G401 (cell line): Measurements from ENCODE around the gene LEF1. TPM values are rescaled to one million over a fixed set of nuclear protein-coding genes. Genes with fewer than 3 reads are reported as not detected.
"Not testable (repeated sequence)": the region's sequence is repeated elsewhere in the genome, so short reads cannot be mapped to it uniquely, and the experiment has no call there.

Experiments used
- DNase-seq: peaks from one replicate; pipeline ENCODE4 v3.0.0-alpha.2; 2015; ENCODE audit warnings: low spot score
- in situ Hi-C: cut with HindIII; loops from 2 replicates; pipeline ENCODE4 v1.10.0; 2016; ENCODE audit warnings: low sequenced_read_pairs, mixed read lengths
- total RNA-seq: library from RNA; depleted of rRNA; stranded (reverse); fragments of >200 nt; shearing (Covaris generic); gene quantifications from 2 replicates; pipeline ENCODE4 v1.2.3, GENCODE V29; 2014; rRNA removed

LEF1 gene
- total RNA-seq, 1 experiment from 2014 or later: not detected

DNA sequence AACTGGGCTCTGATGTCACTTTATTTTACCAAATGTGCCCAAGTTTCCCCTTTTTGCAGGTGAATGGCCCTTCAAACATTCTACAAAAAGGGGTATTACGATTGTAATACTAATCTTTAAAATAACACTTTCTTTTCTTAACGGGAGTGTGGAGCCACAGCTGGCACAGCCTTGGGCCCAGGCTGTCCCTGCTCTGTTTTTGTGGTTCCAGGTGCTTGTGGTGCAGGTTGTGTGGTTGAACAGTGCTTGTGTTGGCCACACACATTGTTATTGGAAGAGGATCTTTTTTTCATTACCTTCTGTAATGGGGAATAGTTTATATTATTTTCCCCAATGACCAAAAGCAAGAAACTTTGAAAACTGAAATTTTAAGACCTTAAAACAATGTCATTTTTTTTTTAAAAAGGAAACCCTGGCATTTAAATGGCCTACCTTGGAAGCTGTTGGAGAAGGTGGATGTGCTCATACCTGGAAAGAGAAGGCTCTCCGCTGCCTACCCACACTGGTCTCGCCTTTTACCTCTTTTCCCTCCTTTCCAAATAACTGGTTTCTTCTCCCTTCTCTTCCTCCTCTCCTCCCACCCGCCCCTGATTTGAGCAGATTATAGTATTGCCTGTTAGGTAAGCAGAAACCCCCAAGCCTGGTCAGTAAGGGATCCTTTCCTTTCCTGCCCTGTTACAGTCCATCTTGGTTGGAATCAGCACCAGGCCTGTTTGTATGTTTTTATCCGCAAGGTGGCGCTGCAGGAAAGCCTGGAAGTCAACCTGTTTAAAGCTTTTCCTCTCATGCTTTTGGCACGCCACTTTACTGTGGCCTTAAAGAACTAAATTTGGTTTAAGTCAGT lies 150.5 kb downstream of the LEF1 start:
- in situ Hi-C loops: no loop called here
- peak; percentile 80 for DNase-seq

DNA sequence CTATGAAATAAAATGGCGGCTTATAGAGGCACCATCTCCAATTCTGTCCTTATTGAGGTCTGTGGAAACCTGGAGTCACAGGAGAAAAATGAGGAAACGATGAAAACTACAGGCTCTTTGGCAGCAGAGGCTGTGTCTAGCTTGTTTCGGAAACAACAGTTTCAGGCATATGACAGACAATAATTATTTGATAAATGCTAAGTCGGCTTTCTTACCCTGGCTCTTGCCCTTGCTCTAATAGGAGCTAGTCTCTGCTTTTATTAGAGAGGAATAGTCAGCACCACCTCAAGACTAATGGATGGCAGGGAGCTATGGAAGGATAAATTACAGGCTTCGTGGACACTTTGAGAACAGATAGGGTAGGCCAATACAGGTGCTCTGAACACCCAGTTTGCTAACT lies 154.8 kb downstream of the LEF1 start:
- DNase-seq: no peak
- in situ Hi-C loops: no loop called here

DNA sequence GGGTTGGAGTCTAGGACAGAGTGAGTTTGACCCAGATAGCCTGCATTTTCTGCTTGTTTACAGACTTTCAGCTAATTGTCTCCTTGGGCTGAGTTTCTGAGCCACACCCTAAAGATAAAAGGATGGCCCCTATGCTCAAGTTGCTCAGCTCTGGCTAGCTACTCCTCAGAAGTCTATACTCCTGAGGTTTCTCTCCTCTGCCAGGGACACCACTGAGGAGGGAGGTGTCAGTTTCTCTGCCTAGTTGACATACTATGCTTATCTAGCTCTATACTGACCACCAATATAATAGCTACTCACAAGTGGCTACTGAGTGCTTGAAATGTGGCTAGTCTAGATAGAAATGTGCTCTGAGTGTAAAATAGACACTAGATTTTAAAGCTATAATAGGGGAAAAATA lies 155.4 kb downstream of the LEF1 start:
- DNase-seq: no peak
- in situ Hi-C loops: no loop called here

DNA sequence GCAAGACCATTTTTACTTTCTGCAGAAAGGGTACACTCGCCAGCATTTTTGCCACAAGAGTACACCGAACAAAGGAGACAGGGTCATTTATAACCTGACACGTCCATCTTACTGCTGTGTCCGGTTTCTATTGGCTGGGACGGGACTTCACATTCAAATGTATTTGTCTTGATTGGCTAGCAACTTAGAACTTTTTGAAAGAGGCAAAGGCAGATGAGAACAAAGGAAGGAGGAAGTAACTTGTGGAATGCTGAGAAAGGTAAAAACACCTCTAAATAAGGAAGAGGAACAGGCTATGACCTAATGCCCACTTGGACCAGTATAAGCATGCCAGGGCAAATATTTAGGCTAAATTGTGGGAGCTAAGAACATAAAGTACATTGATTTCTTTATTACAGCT lies 156.3 kb downstream of the LEF1 start:
- in situ Hi-C loops: not testable (repeated sequence)

DNA sequence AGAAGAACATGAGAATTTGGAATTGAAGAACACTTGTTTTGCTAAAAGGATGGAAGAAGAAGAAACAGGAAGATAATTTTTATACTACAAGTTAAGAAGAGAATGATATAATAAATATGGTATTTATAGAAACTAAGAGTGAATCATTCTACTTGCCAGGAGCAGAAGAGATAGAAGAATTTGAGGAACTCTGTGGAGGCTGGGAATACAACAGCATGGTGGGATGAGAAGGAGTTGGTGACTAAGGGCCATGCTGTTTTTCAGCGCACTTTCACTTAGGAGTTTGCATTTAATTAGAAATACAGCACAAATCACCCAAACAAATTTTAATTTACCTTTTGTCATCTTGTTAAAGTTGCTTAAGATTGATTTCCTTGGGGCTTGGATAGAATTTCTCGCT lies 158.6 kb downstream of the LEF1 start:
- in situ Hi-C loops: no loop called here
- no peak for DNase-seq

More for the DNA sequence above, 156.3 kb downstream of the LEF1 start:
- not testable (repeated sequence) for DNase-seq

DNA sequence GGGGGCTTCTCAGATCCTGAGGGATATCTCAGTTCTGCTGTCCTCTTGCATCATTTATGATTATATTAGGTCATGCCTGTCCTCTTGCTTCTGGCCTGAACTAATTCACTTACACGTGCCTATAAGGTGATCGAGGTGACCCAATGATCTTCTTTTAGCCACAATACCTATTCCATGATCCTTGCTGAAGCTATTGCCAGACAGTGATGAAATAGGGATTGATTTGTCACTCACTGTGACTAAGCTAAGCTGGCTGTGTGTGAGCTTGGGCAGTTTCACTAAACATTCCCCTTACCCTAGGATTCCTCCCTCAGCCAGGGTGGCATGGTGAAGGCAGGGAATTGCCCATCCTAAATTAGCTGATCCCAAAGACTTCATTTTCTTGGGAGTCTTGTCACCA lies 160.0 kb downstream of the LEF1 start:
- no peak for DNase-seq
- in situ Hi-C loops: no loop called here

DNA sequence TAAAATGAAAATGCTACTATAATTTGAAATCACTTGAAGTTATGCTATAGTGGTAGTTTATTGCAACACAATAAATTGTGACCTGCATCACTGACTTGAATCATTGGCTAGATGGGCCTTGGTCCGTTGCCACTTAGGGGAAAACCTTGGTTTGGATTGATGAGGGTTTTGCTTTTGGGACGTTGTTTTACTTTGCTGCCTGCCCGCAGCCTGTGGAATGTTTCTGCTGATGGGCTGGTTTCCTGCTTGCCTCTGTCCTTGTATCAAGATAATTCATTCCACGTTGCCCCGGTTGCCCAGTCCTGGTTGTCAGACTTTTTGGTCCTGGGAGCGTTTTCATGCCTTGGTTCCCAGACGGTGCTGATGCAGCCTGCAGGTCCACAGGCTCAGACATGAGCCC lies 160.7 kb downstream of the LEF1 start:
- no peak for DNase-seq
- in situ Hi-C loops: no loop called here

DNA sequence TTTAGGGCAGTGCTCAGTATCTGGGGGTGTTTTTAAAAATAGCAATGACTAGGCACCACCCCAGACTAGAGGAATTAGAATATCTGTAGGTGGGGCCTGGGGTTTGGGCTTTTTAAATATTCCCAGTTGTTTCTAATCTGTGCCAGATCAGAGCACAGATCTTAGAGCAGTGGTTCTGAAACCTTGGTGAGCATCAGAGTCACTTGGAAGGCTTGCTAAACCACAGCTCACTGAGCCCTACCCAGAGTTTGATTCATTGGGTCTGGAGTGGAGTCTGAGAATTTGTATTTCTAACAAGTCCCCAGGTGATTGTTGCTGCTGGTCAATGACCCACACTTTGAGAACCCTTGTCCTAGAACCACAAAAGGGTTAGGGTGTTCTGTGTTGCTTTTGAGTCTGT lies 162.4 kb downstream of the LEF1 start:
- no peak for DNase-seq

DNA sequence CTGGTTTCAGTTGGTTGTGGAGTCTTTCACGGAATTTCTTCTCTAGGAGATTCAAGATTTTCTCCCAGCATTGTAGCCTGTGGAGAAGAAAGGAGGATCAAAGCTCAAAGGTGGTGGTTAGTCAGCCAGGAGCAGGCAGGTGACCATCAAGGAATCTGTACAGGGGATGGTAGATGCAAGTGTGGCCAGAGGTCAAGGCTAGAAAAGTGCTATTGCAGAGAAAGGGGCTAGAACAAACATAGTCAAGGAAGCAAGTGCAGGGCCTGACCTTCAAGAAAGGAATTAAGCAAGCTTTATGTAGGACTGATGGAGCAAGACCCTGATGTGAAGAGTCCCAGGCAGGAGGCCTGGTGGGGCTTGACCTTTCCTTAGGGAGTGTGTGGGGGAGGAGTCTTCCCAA lies 162.9 kb downstream of the LEF1 start:
- DNase-seq: no peak
- in situ Hi-C loops: no loop called here

More for the DNA sequence above, 162.4 kb downstream of the LEF1 start:
- in situ Hi-C loops: no loop called here

DNA sequence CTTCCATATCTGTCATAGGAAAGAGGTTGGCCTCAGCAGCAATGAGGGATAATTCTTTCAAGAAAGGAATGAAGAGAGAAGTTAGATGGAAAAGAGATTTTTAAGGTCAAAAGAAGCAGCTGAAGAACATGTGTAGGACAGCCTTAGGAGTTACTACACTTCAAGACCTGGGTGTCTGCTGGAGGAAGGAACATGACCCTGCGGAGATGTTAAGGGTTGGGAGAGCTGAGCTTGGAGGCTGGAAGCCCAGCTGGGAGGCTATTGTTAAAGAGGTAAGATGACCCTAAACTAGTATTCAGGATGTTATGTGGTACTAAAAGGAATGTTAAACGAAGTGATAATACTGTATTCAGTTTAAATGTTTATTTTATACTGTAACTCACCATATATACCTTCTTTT lies 164.1 kb downstream of the LEF1 start:
- in situ Hi-C loops: no loop called here
- no peak for DNase-seq

DNA sequence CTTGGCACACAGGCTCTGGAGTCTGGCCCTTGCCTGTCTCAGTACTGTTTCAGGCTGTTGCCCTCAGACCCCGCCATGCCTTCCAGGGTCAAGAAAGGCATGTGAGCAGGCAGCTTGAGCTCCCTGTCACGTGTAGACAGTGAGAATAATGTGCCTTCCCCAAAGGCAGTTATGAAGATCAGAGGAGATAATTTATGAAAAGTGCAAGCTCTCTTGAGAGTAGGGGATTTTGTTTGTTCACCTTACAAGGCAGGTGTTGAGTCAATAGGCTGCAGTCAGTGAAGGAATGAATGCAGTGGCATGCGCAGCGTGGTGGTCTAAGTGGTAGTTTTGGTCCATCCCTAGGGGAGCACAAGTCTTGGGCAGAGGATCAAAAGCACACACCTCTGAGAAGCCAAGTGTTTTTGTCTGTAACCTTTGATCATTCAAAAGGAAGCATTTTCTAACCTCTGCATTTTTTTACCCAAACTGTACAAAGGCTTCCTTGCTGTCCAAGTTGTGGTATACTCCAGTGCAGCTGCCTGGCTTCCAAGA lies 164.7 kb downstream of the LEF1 start:
- DNase-seq: no peak
- in situ Hi-C loops: no loop called here

DNA sequence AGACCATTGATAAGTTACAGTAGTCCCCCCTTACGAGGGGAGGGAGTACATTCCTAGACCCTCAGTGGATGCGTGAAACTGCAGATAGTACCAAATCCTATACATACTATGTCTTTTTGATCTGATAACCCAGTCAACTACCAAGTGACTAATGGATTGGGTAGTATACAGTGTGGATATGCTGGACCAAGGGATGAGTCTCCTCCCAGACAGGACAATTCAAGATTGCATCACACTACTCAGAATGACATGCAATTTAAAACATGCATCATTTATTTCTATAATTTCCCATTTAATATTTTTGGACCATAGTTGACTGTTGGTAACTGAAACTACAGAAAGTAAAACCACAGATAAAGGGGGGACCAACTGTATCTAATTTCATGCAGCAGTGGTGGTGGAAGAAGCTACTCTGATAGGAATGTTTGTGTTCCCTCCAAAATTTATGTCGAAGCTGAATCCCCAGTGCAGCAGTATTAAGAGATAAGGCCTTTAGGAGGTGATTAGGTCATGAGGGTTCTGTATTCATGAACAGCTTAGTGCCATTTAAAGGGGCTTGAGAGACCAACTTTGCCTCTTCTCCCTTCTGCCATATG lies 167.1 kb downstream of the LEF1 start:
- in situ Hi-C loops: no loop called here
- no peak for DNase-seq

DNA sequence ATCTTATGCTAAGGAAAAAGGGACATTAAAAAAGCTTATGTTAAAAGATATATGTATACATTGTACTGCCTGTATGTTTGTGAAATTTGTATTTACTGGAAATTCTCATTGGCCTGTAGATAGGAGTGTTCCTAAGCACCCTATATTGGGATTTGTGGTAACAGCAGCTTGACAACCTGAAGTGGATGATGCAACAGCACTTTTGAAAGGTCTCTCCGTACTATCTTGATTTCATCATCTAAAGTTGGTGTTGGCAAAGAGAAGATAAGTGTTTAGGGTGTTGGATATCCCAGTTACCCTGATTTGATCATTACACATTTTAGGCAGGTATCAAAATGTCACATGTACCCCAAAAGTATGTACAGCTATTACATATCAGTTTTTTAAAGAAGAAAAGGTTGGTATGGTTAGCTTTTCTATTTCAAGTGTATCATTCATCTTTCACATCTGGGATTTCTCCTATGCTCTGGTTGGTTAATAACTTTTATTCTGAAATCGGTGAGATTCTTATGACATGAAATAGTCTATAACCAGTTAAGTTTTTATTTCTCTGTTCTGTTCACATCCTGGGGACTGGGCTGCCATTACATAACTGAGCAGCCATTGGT lies 168.7 kb downstream of the LEF1 start:
- in situ Hi-C loops: no loop called here
- DNase-seq: no peak

DNA sequence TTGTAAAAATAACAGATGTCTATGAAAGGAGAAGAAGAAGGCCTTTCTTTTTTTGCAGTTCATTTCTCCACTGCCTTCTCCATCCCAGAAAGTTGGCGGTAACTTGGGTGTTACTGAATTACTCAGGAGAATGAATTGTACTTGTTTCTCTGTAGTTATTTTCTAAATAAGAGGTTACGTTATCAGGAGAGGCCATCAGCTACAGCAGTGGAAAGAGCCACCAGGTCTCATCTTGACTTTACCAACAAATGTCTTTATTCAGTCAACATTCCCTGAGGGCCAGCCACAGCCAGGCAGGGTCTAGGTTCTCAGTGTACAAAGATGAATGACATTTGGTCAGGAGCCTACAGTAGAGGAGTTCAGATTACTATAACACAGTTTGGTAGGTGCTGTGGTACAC lies 170.9 kb downstream of the LEF1 start:
- in situ Hi-C loops: no loop called here
- DNase-seq: no peak

Other genes with a start within 250 kb of the LEF1 start
- 2.7 and 3.9 TPM in 2 replicates for gene CYP2U1, start 237.4 kb downstream of the LEF1 start, total RNA-seq
- 56.0 and 61.8 TPM in 2 replicates for gene HADH, start 179.0 kb downstream of the LEF1 start, total RNA-seq